Measurements from ENCODE around the gene PSORS1C1.

DNA sequence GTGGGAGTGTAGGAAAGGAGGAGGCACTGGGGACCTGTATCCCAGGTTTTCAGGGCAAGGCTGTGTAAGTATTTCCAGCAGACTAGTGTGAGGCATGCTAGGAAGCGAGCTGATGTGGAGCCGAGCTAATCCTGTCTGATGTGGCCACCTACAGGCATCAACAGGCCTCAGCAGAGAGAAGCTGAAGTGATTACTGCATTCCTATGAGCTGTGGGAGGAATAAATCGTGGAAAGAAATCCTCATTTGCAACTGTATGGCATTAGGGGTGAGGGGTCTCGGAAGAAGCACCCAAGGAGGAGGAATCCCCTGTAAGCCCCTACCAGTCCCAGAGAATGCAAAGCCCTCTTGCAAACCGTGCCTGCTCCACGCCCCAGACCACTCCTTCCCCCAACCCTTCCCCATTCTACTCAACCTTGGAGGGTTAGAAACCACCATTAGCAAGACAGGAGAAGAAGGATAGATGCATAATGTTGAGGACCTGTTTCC is 43.8 kb upstream of the PSORS1C1 start:
- TF ChIP-seq, protein P1, sequence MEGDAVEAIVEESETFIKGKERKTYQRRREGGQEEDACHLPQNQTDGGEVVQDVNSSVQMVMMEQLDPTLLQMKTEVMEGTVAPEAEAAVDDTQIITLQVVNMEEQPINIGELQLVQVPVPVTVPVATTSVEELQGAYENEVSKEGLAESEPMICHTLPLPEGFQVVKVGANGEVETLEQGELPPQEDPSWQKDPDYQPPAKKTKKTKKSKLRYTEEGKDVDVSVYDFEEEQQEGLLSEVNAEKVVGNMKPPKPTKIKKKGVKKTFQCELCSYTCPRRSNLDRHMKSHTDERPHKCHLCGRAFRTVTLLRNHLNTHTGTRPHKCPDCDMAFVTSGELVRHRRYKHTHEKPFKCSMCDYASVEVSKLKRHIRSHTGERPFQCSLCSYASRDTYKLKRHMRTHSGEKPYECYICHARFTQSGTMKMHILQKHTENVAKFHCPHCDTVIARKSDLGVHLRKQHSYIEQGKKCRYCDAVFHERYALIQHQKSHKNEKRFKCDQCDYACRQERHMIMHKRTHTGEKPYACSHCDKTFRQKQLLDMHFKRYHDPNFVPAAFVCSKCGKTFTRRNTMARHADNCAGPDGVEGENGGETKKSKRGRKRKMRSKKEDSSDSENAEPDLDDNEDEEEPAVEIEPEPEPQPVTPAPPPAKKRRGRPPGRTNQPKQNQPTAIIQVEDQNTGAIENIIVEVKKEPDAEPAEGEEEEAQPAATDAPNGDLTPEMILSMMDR (IDR thresholded peaks at IDR 0.05; ENCODE audit: insufficient read depth, low read length): no peak
- TF ChIP-seq POLR2AphosphoS5 (IDR thresholded peaks at IDR 0.05; ENCODE audit: low read depth) (no peak), GABPA (IDR thresholded peaks at IDR 0.05; ENCODE audit: low read depth) (no peak)
- TF ChIP-seq, protein P2, sequence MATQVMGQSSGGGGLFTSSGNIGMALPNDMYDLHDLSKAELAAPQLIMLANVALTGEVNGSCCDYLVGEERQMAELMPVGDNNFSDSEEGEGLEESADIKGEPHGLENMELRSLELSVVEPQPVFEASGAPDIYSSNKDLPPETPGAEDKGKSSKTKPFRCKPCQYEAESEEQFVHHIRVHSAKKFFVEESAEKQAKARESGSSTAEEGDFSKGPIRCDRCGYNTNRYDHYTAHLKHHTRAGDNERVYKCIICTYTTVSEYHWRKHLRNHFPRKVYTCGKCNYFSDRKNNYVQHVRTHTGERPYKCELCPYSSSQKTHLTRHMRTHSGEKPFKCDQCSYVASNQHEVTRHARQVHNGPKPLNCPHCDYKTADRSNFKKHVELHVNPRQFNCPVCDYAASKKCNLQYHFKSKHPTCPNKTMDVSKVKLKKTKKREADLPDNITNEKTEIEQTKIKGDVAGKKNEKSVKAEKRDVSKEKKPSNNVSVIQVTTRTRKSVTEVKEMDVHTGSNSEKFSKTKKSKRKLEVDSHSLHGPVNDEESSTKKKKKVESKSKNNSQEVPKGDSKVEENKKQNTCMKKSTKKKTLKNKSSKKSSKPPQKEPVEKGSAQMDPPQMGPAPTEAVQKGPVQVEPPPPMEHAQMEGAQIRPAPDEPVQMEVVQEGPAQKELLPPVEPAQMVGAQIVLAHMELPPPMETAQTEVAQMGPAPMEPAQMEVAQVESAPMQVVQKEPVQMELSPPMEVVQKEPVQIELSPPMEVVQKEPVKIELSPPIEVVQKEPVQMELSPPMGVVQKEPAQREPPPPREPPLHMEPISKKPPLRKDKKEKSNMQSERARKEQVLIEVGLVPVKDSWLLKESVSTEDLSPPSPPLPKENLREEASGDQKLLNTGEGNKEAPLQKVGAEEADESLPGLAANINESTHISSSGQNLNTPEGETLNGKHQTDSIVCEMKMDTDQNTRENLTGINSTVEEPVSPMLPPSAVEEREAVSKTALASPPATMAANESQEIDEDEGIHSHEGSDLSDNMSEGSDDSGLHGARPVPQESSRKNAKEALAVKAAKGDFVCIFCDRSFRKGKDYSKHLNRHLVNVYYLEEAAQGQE (IDR thresholded peaks at IDR 0.05; ENCODE audit: insufficient replicate concordance, low read depth): no peak

Data from HL-60 (cell line).